GM10266 (cell line): Measurements from ENCODE around the gene FUT2.

Experiments
- DNase-seq: peaks from one replicate; pipeline ENCODE4 v3.0.0; 2012; ENCODE audit errors: extremely low spot score
- TF ChIP-seq, protein P1 (sequence below): IDR thresholded peaks from 2 replicates; pipeline ENCODE4 v1.5.1; 2012; ENCODE audit warnings: mild to moderate bottlenecking, low read depth; ENCODE audit not compliant: control insufficient read depth, insufficient read depth; ENCODE audit errors: missing control alignments

Gene FUT2

DNA sequence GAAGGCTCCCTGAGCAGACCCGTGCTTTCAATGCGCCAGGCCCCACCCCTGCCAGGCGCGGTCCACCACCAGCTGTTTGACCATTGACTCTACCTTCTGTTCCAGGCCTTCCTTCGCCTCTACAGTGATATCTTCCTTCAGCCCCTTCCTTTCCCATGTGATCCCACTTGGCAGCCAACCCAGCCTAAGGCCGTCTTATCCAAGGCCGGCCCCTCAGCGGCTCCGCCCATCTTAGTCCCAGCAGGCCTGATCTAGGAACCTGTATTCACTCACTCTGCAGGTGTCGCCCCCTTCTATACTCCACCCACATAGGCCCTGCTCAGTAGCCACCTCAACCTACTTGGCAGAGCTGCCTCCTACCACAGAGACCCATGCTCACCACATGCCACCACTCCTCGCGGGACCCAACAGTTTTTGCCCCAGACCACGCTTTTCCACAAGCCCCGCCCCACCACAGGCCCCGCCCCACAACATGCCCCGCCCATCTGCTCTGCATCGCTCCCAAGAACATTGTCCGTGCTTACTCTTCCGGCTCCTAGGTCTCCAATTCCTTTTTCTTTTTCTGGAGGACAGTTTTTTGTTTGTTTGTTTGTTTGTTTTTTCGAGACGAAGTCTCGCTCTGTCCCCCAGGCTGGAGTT, 41.7 kb downstream of the FUT2 start:
- no peak for DNase-seq
- TF ChIP-seq, protein P1, sequence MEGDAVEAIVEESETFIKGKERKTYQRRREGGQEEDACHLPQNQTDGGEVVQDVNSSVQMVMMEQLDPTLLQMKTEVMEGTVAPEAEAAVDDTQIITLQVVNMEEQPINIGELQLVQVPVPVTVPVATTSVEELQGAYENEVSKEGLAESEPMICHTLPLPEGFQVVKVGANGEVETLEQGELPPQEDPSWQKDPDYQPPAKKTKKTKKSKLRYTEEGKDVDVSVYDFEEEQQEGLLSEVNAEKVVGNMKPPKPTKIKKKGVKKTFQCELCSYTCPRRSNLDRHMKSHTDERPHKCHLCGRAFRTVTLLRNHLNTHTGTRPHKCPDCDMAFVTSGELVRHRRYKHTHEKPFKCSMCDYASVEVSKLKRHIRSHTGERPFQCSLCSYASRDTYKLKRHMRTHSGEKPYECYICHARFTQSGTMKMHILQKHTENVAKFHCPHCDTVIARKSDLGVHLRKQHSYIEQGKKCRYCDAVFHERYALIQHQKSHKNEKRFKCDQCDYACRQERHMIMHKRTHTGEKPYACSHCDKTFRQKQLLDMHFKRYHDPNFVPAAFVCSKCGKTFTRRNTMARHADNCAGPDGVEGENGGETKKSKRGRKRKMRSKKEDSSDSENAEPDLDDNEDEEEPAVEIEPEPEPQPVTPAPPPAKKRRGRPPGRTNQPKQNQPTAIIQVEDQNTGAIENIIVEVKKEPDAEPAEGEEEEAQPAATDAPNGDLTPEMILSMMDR = no peak

GRCh38 chr19:48738557-48739403, 43.0 kb downstream of the FUT2 start:
- TF ChIP-seq, protein P1 = peak; percentile 62

DNA sequence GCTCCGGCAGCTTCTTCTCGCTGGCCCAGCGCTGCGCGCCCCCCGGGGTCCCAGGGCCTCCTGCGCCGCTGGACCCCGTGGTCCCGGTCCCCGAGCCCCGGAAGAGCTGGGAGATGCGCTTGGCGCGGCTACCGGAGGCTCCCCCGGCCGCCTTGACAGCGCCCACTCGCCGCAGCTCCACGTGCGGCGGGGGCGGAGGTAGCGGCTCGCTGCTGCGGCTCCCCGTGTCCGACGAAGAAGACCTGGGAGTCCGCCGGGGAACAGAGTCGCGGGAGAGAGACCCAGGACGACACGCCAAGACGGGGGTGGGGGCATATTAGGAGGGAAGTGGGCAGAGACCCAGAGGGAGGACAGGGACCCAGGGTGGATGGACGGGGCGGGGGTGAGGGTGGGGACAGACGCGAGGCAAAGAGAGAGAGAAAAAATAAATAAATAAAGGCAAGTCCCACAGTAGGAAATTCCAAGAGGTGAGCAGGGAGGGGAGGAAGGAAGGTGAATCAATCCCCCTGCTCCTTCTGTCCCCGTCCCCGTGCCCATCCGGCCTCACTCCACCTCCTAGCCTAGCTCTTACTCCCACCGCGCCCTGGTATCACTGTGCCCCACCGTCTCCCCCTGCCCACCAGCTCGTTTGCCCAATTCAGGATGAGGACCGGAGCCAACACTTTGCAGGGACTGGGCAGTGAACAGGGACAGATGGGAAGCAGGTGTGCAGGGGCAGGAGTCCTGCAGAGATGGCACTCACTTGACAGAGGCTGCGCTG, 43.8 kb downstream of the FUT2 start:
- TF ChIP-seq, protein P1 = no peak
- DNase-seq = no peak

More at GRCh38 chr19:48738557-48739403, 43.0 kb downstream of the FUT2 start:
- DNase-seq = peak; percentile 100

GRCh38 chr19:48740164-48740972, 44.6 kb downstream of the FUT2 start, which contains the start of gene RASIP1:
Gene RASIP1, minus strand, starts transcription at chr19:48740610. Its CDS starts 328 bp downstream, at chr19:48740282.
- no peak for DNase-seq
- TF ChIP-seq, protein P1 = no peak

DNA sequence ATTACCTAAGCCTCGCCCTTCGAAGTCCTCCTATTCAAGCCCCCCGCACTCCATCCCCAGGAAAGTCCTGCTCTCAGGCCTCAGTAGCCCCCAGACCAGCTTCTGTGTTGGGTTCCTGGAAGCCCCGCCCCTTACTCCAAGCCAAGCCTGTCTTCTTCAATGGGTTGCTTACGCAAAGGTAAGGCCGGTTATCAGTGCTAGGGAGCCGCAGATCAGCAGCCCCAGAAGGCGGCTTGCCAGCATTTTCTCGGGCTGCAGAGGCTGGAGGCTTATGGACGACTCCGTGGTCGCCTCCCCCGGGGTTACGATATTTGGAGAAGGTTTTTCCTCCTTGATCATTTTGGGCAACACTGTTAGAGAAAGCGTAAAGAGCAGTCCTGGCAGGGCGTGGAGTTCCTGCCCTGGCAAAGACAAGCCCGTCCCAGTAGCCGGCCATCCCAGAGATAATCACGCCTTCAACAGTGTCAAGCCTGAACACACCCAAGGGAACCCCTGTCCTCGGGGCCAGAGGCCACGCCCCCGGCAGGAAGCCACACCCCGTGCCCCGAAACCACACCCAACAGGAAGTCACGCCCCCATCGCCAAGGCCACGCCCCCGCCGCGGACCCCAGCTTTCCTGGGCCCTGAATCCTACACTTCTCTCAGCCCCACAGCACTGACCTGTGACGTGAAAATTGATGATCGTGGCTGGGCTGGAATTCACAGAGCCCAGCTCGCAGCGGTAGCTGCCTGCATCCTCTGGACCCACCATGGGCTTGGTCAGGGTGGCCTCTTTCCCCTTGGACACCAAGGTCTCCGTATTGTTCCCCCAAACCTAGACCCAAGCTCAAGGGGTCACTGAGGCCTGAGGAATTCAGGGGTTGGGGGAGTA, 45.6 kb downstream of the FUT2 start:
- TF ChIP-seq, protein P1 = no peak
- no peak for DNase-seq

- DNase-seq = no peak
- TF ChIP-seq, protein P1 = no peak
Observed at GRCh38 chr19:48742096-48742495, 46.3 kb downstream of the FUT2 start.
